Prostate gland (tissue), 2 donors: ENCODE data around the gene FLT1. TPM values are rescaled to one million over a fixed set of nuclear protein-coding genes. Genes with fewer than 3 reads are reported as not detected.

Experiments
- DNase-seq: peaks from one replicate; pipeline ENCODE4 v3.0.0-alpha.2; 2019; ENCODE audit warnings: low spot score
- H3K27ac ChIP-seq, 2 donors: fragments of 200-600 bp; sonication (generic); 2 replicates each; pipeline ENCODE4 v1.5.1; 2017 to 2019
- H3K27me3 ChIP-seq: fragments of 200-600 bp; sonication (generic); replicated peaks from 2 replicates; pipeline ENCODE4 v1.5.1; 2019; ENCODE audit not compliant: insufficient read depth
- H3K36me3 ChIP-seq, 2 donors: fragments of 200-600 bp; sonication (generic); 1 replicate in 1 of 2; 2 replicates in 1 of 2; pipeline versions ENCODE4 v1.5.1 to v1.8.1; 2017 to 2019
- H3K4me1 ChIP-seq: fragments of 200-600 bp; sonication (generic); replicated peaks from 2 replicates; pipeline ENCODE4 v1.5.1; 2019
- H3K4me3 ChIP-seq, 2 donors: fragments of 200-600 bp; sonication (generic); 2 replicates each; pipeline ENCODE4 v1.5.1; 2017 to 2019
- H3K9me3 ChIP-seq: fragments of 200-600 bp; sonication (generic); 2 replicates; pipeline ENCODE4 v1.5.1; 2017
- POLR2A ChIP-seq: fragments of 450-650 bp; IDR thresholded peaks from one replicate; pipeline ENCODE4 v1.6.1; 2016; ENCODE audit warnings: antibody characterized with exemption, mild to moderate bottlenecking
- POLR2AphosphoS5 ChIP-seq: sonication (generic); formaldehyde crosslinking; IDR thresholded peaks from one replicate; pipeline ENCODE4 v1.6.1; 2017; ENCODE audit warnings: antibody characterized with exemption
- WGBS: methylation state at CpG from one replicate; pipeline ENCODE4 v1.1.5; 2018; 5-methylcytosine and 5-hydroxymethylcytosine counted together
- intact Hi-C: fragments of 100-400 bp; cut with DNase I; formaldehyde crosslinking; loops from one replicate; pipeline ENCODE4 v1.14.2; 2022
- total RNA-seq, 2 donors: library from RNA; depleted of rRNA; stranded (reverse); fragments of >200 nt; gene quantifications; one replicate each; pipeline ENCODE4 v1.1.0, GENCODE V29; 2016
- TF ChIP-seq, protein P1 (sequence below), 4 experiments: fragments of 200-600 bp in 2 of 4; fragments of 450-650 bp in 2 of 4; sonication (generic) in 2 of 4; IDR thresholded peaks; 1 replicate in 3 of 4; 2 replicates in 1 of 4; pipeline ENCODE4 v1.5.1; 2016 to 2019; ENCODE audit warnings: antibody characterized with exemption in 4 of 4, mild to moderate bottlenecking in 2 of 4, moderate library complexity in 2 of 4

Gene FLT1
- total RNA-seq, 2 donors from 2014 or later = 9.1 to 27.0 TPM

- no peaks in the 10 kb centered on the region for H3K27me3 ChIP-seq
- no peaks in the 10 kb centered on the region for H3K9me3 ChIP-seq
- no peaks in the 10 kb centered on the region for H3K36me3 ChIP-seq
- no peak overlapping the region for H3K4me3 ChIP-seq
- no peaks in the 10 kb centered on the region for H3K4me1 ChIP-seq
- TF ChIP-seq POLR2AphosphoS5 = no peak
- TF ChIP-seq, protein P1, sequence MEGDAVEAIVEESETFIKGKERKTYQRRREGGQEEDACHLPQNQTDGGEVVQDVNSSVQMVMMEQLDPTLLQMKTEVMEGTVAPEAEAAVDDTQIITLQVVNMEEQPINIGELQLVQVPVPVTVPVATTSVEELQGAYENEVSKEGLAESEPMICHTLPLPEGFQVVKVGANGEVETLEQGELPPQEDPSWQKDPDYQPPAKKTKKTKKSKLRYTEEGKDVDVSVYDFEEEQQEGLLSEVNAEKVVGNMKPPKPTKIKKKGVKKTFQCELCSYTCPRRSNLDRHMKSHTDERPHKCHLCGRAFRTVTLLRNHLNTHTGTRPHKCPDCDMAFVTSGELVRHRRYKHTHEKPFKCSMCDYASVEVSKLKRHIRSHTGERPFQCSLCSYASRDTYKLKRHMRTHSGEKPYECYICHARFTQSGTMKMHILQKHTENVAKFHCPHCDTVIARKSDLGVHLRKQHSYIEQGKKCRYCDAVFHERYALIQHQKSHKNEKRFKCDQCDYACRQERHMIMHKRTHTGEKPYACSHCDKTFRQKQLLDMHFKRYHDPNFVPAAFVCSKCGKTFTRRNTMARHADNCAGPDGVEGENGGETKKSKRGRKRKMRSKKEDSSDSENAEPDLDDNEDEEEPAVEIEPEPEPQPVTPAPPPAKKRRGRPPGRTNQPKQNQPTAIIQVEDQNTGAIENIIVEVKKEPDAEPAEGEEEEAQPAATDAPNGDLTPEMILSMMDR (IDR thresholded peaks at IDR 0.05) = no peak
- TF ChIP-seq POLR2A = no peak
- H3K27ac ChIP-seq = no peak overlapping the region
- no peak for DNase-seq
- intact Hi-C loops = no loop called here
- 22% methylated on average over 1 of the region's 1 CpG for WGBS
Observed at GRCh38 chr13:28510542-28510941, 15.6 kb upstream of the FLT1 start.

- Histone ChIP-seq H3K4me3 (no peak overlapping the region), H3K36me3 (no peaks in the 10 kb centered on the region), H3K27me3 (no peaks in the 10 kb centered on the region), H3K9me3 (no peaks in the 10 kb centered on the region), H3K27ac (no peak overlapping the region), H3K4me1 (no peaks in the 10 kb centered on the region)
- DNase-seq = no peak
- TF ChIP-seq, protein P1 (IDR thresholded peaks at IDR 0.05) = no peak
- TF ChIP-seq POLR2AphosphoS5 (no peak), POLR2A (no peak)
- intact Hi-C loops = no loop called here
Observed at GRCh38 chr13:28510066-28510465, 15.1 kb upstream of the FLT1 start.

GRCh38 chr13:28505543-28506135 lies 10.7 kb upstream of the FLT1 start:
- 57% methylated on average over 7 of the region's 7 CpGs for WGBS

GRCh38 chr13:28503182-28503967 lies 8.4 kb upstream of the FLT1 start:
- WGBS = 69% methylated on average over 6 of the region's 6 CpGs
- no peak for DNase-seq
- no peaks in the 10 kb centered on the region for H3K4me1 ChIP-seq
- no peak overlapping the region for H3K27ac ChIP-seq
- TF ChIP-seq POLR2AphosphoS5 = no peak
- TF ChIP-seq, protein P1 (IDR thresholded peaks at IDR 0.05) = no peak
- TF ChIP-seq POLR2A = no peak
- no peaks in the 10 kb centered on the region for H3K36me3 ChIP-seq
- H3K9me3 ChIP-seq = no peaks in the 10 kb centered on the region
- intact Hi-C loops = no loop called here
- H3K4me3 ChIP-seq = no peak overlapping the region
- no peaks in the 10 kb centered on the region for H3K27me3 ChIP-seq

More at GRCh38 chr13:28505543-28506135, 10.7 kb upstream of the FLT1 start:
- intact Hi-C loops = no loop called here
- no peaks in the 10 kb centered on the region for H3K27me3 ChIP-seq
- no peak overlapping the region for H3K4me3 ChIP-seq
- no peak for DNase-seq
- no peaks in the 10 kb centered on the region for H3K36me3 ChIP-seq
- TF ChIP-seq POLR2AphosphoS5 (no peak), POLR2A (no peak)
- TF ChIP-seq, protein P1 (IDR thresholded peaks at IDR 0.05) = no peak
- H3K4me1 ChIP-seq = no peaks in the 10 kb centered on the region
- H3K27ac ChIP-seq = no peak overlapping the region
- H3K9me3 ChIP-seq = no peaks in the 10 kb centered on the region

DNA sequence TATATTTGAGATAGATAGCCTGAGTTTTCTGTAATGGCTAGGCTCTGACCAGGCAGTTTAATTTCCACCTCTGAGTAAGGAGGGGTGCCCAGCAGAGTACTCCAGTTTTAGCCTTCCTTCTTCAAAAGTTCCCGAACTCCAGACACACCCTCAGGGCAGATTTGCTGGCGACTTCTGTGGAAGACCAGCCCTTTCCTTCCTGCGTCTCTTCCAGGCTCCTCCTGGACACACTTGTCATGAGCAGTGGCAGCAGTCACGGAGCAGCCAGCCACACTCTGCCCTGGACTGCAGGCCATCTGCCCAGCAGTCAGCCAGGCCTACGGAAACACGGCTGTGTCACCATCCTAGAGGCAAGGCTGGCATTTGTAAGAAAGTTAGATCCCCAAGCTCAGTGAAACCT lies 6.6 kb upstream of the FLT1 start:
- Histone ChIP-seq H3K27me3 (peaks cover 2% of the 10 kb centered on the region), H3K36me3 (no peaks in the 10 kb centered on the region), H3K4me1 (no peaks in the 10 kb centered on the region), H3K27ac (no peak overlapping the region), H3K4me3 (no peak overlapping the region), H3K9me3 (no peaks in the 10 kb centered on the region)
- no peak for TF ChIP-seq POLR2AphosphoS5
- no peak for TF ChIP-seq POLR2A
- TF ChIP-seq, protein P1 (IDR thresholded peaks at IDR 0.05) = no peak
- DNase-seq = no peak
- intact Hi-C loops = no loop called here
- 73% methylated on average over 6 of the region's 6 CpGs for WGBS
